HL-60/S4 treated with phorbol 12-myristate 13-acetate at 8.2 ng/mL for 4 days and 3 days (cell line): ENCODE measurements around the gene ADAM19.

Experiments used
- in situ Hi-C: fragments of 300-500 bp; cut with MboI; formaldehyde crosslinking; loops from 2 replicates; pipeline ENCODE4 v1.15.0; 2022; ENCODE audit warnings: low sequenced_read_pairs

ADAM19 gene

DNA sequence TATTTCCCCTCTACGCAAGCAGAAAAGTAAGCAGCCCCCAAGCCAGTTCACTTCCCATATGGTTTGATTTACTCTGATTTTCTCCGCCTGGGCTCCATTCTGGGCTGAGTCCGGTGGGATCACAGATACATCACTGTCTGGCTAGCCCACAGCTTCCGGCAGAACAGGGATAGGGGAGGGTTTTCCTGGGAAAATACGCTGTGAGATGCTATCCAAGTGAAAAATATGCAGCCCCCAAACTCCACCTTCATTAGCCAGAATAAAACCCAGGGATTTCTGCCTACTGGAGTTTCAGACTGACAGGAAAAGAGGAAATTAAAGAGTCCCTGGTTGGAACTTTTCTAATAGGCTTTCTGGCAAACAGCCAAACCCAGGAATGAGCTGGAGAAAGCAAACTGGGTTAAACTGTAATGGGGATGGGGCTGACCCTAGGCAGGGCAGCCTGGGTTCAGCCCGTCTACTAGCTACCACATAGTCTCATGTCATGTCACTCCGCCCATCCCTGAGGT lies 132.5 kb downstream of the ADAM19 start:
- in situ Hi-C loops = loop anchor here (25.0 kb wide), 1 partner anchor 269 kb away; no protein-coding TSS in a partner anchor

GRCh38 chr5:157434096-157434495 lies 141.5 kb downstream of the ADAM19 start:
- in situ Hi-C loops = loop anchor here (25.0 kb wide), 1 partner anchor 278 kb away; no protein-coding TSS in a partner anchor

DNA sequence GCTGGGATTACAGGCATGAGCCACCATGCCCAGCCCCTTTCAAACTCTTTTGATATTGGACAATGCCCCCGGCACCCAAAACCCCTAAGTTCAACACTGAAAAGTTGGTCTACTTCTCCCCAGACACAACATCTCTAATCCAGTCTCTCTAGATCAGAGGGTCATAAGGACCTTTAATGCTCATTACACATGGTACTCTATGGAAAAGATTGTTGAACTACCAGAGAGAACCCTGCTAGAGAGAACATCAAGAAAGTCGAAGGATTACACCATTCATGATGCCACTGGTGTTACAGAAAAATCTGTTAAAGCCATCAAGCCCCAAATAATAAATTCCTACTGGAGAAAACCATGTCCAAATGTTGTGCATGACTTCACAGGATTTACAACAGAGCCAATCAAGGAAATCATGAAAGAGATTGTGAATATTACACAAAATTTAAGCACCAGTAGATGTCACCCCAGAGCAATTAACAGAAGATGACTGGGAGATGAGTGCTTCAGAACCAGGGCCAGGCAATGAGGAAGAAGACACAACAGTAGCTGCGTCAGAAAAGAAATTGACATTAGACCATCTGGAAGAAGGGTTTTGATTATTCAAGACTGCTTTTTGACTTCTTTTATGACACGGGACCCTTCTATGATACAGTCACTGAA lies 143.9 kb downstream of the ADAM19 start:
- in situ Hi-C loops = loop anchor here (25.0 kb wide), 1 partner anchor 281 kb away; no protein-coding TSS in a partner anchor

- in situ Hi-C loops = loop anchor here (25.0 kb wide), 1 partner anchor 282 kb away; no protein-coding TSS in a partner anchor
Observed at GRCh38 chr5:157429920-157430319, 145.7 kb downstream of the ADAM19 start.
